Measurements from ENCODE around the gene LY6G6D. TPM values are rescaled to one million over a fixed set of nuclear protein-coding genes. Genes with fewer than 3 reads are reported as not detected.

The LY6G6D gene
- total RNA-seq, 4 donors from 2014 or later = not detected

DNA sequence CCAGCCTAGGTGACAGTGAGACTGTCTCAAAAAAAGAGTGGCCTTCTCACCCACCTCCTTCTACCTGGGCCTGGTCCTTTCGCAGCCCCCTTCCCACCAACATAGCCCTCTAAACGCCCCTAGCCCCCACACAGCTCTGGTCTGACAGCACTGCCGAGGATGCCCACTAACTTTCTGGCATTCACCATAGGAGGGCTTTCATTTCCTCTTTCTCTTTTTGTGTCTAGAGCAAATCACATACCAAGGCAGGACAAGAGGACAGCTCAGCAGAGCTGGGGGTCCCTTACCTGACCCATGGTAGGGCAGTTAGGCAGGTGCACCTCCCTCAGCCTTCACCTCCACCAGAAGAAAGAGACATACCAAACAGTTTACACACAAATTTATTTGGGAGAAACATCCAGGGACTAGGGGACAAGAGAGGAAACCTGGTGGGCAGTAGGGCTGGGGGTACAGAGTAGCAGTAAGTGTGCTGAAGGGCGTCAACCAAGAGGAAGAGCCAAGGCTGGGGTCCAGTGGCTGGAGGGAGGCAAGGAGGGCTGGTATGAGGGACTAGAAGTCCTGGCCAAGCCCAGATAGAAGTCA is 38.7 kb upstream of the LY6G6D start:
- no peaks in the 10 kb centered on the region for H3K9me3 ChIP-seq
- no peak for DNase-seq
- no peak overlapping the region for H3K27ac ChIP-seq
- no peaks in the 10 kb centered on the region for H3K27me3 ChIP-seq
- H3K4me3 ChIP-seq (replicated peaks in 1 of 3) = no peak overlapping the region
- TF ChIP-seq POLR2A (IDR thresholded peaks at IDR 0.05) = no peak
- TF ChIP-seq, protein P1, sequence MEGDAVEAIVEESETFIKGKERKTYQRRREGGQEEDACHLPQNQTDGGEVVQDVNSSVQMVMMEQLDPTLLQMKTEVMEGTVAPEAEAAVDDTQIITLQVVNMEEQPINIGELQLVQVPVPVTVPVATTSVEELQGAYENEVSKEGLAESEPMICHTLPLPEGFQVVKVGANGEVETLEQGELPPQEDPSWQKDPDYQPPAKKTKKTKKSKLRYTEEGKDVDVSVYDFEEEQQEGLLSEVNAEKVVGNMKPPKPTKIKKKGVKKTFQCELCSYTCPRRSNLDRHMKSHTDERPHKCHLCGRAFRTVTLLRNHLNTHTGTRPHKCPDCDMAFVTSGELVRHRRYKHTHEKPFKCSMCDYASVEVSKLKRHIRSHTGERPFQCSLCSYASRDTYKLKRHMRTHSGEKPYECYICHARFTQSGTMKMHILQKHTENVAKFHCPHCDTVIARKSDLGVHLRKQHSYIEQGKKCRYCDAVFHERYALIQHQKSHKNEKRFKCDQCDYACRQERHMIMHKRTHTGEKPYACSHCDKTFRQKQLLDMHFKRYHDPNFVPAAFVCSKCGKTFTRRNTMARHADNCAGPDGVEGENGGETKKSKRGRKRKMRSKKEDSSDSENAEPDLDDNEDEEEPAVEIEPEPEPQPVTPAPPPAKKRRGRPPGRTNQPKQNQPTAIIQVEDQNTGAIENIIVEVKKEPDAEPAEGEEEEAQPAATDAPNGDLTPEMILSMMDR (IDR thresholded peaks at IDR 0.05) = no peak
- WGBS, 2 donors = 72 to 81% methylated on average over 4 of the region's 4 CpGs
- H3K4me1 ChIP-seq = peaks cover 2 to 7% of the 10 kb centered on the region in 2 donors
- H3K36me3 ChIP-seq = peaks cover 10 to 19% of the 10 kb centered on the region in 2 donors
- intact Hi-C loops (cut with DNase I) = loop anchor here (10.0 kb wide), 1 partner anchor 288 kb away; no protein-coding TSS in a partner anchor

DNA sequence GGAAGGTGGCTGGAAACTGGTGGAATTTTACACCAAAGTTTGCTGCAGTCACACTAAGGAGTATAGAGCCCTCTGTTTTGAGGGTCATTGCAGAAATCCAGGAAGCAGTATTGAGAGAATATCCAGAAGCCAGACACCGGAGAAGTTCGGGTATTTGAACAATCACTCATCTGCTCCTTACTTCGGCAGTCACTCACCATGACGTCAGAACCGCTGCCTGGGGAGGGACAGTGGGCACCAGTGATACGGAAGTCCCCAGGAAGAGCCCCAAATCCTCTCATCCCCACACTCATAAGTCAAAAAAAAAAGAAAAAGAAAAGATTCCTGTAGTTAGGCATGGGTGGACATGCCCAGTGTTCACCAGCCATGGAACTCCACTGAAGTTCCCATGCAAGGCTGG is 38.2 kb upstream of the LY6G6D start:
- no peak for DNase-seq
- Histone ChIP-seq H3K27me3 (no peaks in the 10 kb centered on the region), H3K9me3 (no peaks in the 10 kb centered on the region), H3K4me1 (peaks cover 6 to 12% of the 10 kb centered on the region in 2 donors), H3K36me3 (peaks cover 6 to 14% of the 10 kb centered on the region in 2 donors), H3K27ac (no peak overlapping the region), H3K4me3 (replicated peaks in 1 of 3) (no peak overlapping the region)
- intact Hi-C loops (cut with DNase I) = loop anchor here (10.0 kb wide), 1 partner anchor 288 kb away; no protein-coding TSS in a partner anchor
- TF ChIP-seq POLR2A (IDR thresholded peaks at IDR 0.05) = no peak
- TF ChIP-seq, protein P1 (IDR thresholded peaks at IDR 0.05) = no peak
- WGBS, 2 donors = 48 to 66% methylated on average over 6 of the region's 6 CpGs

DNA sequence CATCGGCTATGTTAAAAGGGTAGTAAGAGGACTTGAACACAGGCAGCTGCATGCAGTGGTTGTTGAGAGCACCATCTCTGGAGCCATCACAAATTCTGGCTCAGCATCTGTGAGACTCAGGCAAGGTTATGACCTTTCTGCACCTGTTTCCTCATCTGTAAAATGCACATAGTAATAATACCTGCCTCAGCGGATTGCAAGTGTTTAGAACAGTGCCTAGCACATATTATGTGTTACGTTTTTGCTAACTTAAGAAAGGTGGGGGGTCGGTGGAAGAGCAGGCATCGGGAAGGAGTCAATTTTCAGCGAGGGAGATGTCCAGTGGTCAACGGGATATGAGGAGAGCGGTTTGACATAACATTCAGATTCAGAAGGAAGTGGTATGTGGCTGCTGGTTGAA is 37.2 kb upstream of the LY6G6D start:
- Histone ChIP-seq H3K27ac (no peak overlapping the region), H3K36me3 (peaks cover 0 to 4% of the 10 kb centered on the region in 2 donors), H3K27me3 (no peaks in the 10 kb centered on the region), H3K4me3 (replicated peaks in 1 of 3) (no peak overlapping the region), H3K9me3 (no peaks in the 10 kb centered on the region), H3K4me1 (peaks cover 9 to 14% of the 10 kb centered on the region in 2 donors)
- no peak for TF ChIP-seq POLR2A (IDR thresholded peaks at IDR 0.05)
- TF ChIP-seq, protein P1 (IDR thresholded peaks at IDR 0.05) = no peak
- DNase-seq = no peak
- 71% methylated on average over 8 of the region's 8 CpGs for WGBS, 2 donors
- intact Hi-C loops (cut with DNase I) = loop anchor here (10.0 kb wide), 1 partner anchor 287 kb away; no protein-coding TSS in a partner anchor

GRCh38 chr6:31680226-31681134 is 34.7 kb upstream of the LY6G6D start, which contains the start of gene LY6G5C:
Gene LY6G5C, minus strand, starts transcription at chr6:31681067. Its CDS starts 694 bp downstream, at chr6:31680373.
- WGBS, 2 donors = 10 to 13% methylated on average over 17 of the region's 17 CpGs
- Histone ChIP-seq H3K4me3 (replicated peaks in 1 of 3) (peak within 1 kb of the TSS in 2 of 3 donors; percentile 24 to 27), H3K4me1 (peaks cover 10 to 18% of the 10 kb centered on the region in 2 donors), H3K36me3 (no peaks in the 10 kb centered on the region), H3K27me3 (no peaks in the 10 kb centered on the region), H3K27ac (peak within 1 kb of the TSS; percentile 79 to 84 (median 80)), H3K9me3 (no peaks in the 10 kb centered on the region)
- TF ChIP-seq, protein P1 (IDR thresholded peaks at IDR 0.05) = peak; percentile 25 to 89 (median 80)
- no peak for TF ChIP-seq POLR2A (IDR thresholded peaks at IDR 0.05)
- intact Hi-C loops (cut with DNase I) = loop anchor here (5.0 kb wide), 1 partner anchor 152 kb away; no protein-coding TSS in a partner anchor
- peak; percentile 89 for DNase-seq
